Upper lobe of left lung (tissue), 4 donors: Measurements from ENCODE around the gene ZNF337.

Source experiments
- CTCF ChIP-seq, 6 experiments: fragments of 450-650 bp in 4 of 6; fragments of 200-600 bp in 2 of 6; sonication (generic) in 2 of 6; IDR thresholded peaks; one replicate each; pipeline ENCODE4 v1.5.1; 2016 to 2019; ENCODE audit warnings: antibody characterized with exemption in 6 of 6
- EP300 ChIP-seq, 4 donors: sonication (generic); formaldehyde crosslinking; IDR thresholded peaks; one replicate each; pipeline ENCODE4 v1.5.1; 2017; ENCODE audit warnings: antibody characterized with exemption in 4 of 4, control low read depth in 2 of 4
- POLR2A ChIP-seq, 4 donors: fragments of 450-650 bp; IDR thresholded peaks; one replicate each; pipeline ENCODE4 v1.5.1; 2016 to 2017; ENCODE audit warnings: antibody characterized with exemption in 4 of 4, mild to moderate bottlenecking in 2 of 4
- POLR2AphosphoS5 ChIP-seq, 2 donors: sonication (generic); formaldehyde crosslinking; IDR thresholded peaks; one replicate each; pipeline ENCODE4 v1.5.1; 2017; ENCODE audit warnings: antibody characterized with exemption in 2 of 2

GRCh38 chr20:25692499-25692898, 4.2 kb downstream of the ZNF337 start:
- no peak for TF ChIP-seq EP300 (IDR thresholded peaks at IDR 0.05)
- TF ChIP-seq CTCF (IDR thresholded peaks at IDR 0.05): no peak
- no peak for TF ChIP-seq POLR2AphosphoS5 (IDR thresholded peaks at IDR 0.05)
- no peak for TF ChIP-seq POLR2A (IDR thresholded peaks at IDR 0.05)
